ENCODE results near the gene LRRC43.

DNA sequence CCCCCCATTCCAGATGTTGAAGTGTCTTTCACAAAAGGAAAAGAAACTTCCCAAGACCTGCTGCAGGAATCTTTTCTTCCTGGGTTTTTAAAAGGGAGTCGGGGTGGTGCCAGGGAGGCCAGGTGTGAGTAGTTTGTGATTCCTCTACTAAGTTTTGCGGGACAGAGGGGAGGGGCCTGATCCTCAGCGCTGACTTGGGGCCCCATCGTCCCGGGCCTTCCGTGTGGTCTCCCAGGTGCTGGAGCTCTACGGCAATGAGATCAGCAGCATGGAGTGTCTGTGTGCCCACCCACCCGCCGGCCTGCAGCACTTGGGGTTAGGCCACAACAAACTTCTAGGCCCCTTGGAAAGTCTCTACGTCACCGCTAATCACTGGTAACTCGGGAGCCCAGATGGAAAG is 4.5 kb downstream of the LRRC43 start:
- TF ChIP-seq TAF1 (IDR thresholded peaks at IDR 0.05; ENCODE audit: borderline replicate concordance, low read depth, low read length) = no peak
- no peak for TF ChIP-seq POLR2A (IDR thresholded peaks at IDR 0.05; ENCODE audit: low read depth, low read length)

Data from GM12892 (cell line).